Measurements from ENCODE around the gene MEIS3.

Gene MEIS3

GRCh38 chr19:47419030-47419783 is at the start of gene MEIS3:
Gene MEIS3 (minus strand): TSS chr19:47419527. CDS start chr19:47419081, 446 bp downstream.
- peak; percentile 71 for DNase-seq (ENCODE audit: low spot score)

- DNase-seq (ENCODE audit: low spot score), result no peak
Measured at GRCh38 chr19:47467914-47468313, 48.6 kb upstream of the MEIS3 start.

GRCh38 chr19:47465957-47466356 is 46.6 kb upstream of the MEIS3 start:
- no peak for DNase-seq (ENCODE audit: low spot score)

- DNase-seq (ENCODE audit: low spot score), result no peak
Measured at GRCh38 chr19:47464675-47465419, 45.5 kb upstream of the MEIS3 start.

GRCh38 chr19:47461876-47462275 is 42.5 kb upstream of the MEIS3 start:
- DNase-seq (ENCODE audit: low spot score), result no peak

- no peak for DNase-seq (ENCODE audit: low spot score)
Measured at GRCh38 chr19:47459477-47459876, 40.1 kb upstream of the MEIS3 start.

- no peak for DNase-seq (ENCODE audit: low spot score)
Measured at GRCh38 chr19:47458672-47459071, 39.3 kb upstream of the MEIS3 start.

GRCh38 chr19:47456721-47457474 is 37.6 kb upstream of the MEIS3 start:
- DNase-seq (ENCODE audit: low spot score), result no peak

- DNase-seq (ENCODE audit: low spot score), result no peak
Measured at GRCh38 chr19:47450478-47450877, 31.2 kb upstream of the MEIS3 start.

- no peak for DNase-seq (ENCODE audit: low spot score)
Measured at GRCh38 chr19:47448360-47448727, 29.0 kb upstream of the MEIS3 start.

GRCh38 chr19:47447470-47448359 is 28.4 kb upstream of the MEIS3 start:
- DNase-seq (ENCODE audit: low spot score), result peak; percentile 95

GRCh38 chr19:47446534-47447469 is 27.5 kb upstream of the MEIS3 start:
- DNase-seq (ENCODE audit: low spot score), result peak; percentile 84

- DNase-seq (ENCODE audit: low spot score), result peak; percentile 68
Measured at GRCh38 chr19:47445937-47446402, 26.6 kb upstream of the MEIS3 start.

- DNase-seq (ENCODE audit: low spot score), result no peak
Measured at GRCh38 chr19:47445527-47445926, 26.2 kb upstream of the MEIS3 start.

- DNase-seq (ENCODE audit: low spot score), result peak; percentile 82
Measured at GRCh38 chr19:47444388-47444821, 25.1 kb upstream of the MEIS3 start.

- DNase-seq (ENCODE audit: low spot score), result no peak
Measured at GRCh38 chr19:47443331-47443730, 24.0 kb upstream of the MEIS3 start.

GRCh38 chr19:47438793-47439220 is 19.5 kb upstream of the MEIS3 start:
- no peak for DNase-seq (ENCODE audit: low spot score)

GRCh38 chr19:47437500-47437899 is 18.2 kb upstream of the MEIS3 start:
- DNase-seq (ENCODE audit: low spot score), result no peak

GRCh38 chr19:47436712-47437401 is 17.5 kb upstream of the MEIS3 start:
- peak; percentile 91 for DNase-seq (ENCODE audit: low spot score)
